ENCODE data around the gene SIPA1L3.

- TF ChIP-seq CTCF (IDR thresholded peaks at IDR 0.05) (no peak), EP300 (IDR thresholded peaks at IDR 0.05) (no peak), POLR2AphosphoS5 (IDR thresholded peaks at IDR 0.05) (no peak), POLR2A (IDR thresholded peaks at IDR 0.05) (no peak)
These were observed 7.0 kb upstream of the SIPA1L3 start for GRCh38 chr19:37899966-37900365.
